Neuron (in vitro differentiated cells): Measurements from ENCODE around the gene TELO2.

ENCODE experiments used
- H2AFZ ChIP-seq: one replicate; pipeline ENCODE4 v1.6.1; 2013; ENCODE audit warnings: low read depth, mild to moderate bottlenecking, inconsistent platforms, low read length, moderate library complexity
- H3K27me3 ChIP-seq: one replicate; pipeline ENCODE4 v1.6.1; 2013; ENCODE audit warnings: low read length; ENCODE audit not compliant: insufficient read depth
- H3K36me3 ChIP-seq: one replicate; pipeline ENCODE4 v1.6.1; 2013; ENCODE audit warnings: low read length; ENCODE audit not compliant: insufficient read depth
- H3K4me1 ChIP-seq: one replicate; pipeline ENCODE4 v1.6.1; 2013; ENCODE audit warnings: low read length; ENCODE audit not compliant: insufficient read depth
- H3K4me3 ChIP-seq: 2 replicates; pipeline ENCODE4 v1.5.1; 2013; ENCODE audit warnings: mild to moderate bottlenecking, low read length, moderate library complexity
- H3K9me3 ChIP-seq: one replicate; pipeline ENCODE4 v1.6.1; 2013; ENCODE audit warnings: low read length

The TELO2 gene

DNA sequence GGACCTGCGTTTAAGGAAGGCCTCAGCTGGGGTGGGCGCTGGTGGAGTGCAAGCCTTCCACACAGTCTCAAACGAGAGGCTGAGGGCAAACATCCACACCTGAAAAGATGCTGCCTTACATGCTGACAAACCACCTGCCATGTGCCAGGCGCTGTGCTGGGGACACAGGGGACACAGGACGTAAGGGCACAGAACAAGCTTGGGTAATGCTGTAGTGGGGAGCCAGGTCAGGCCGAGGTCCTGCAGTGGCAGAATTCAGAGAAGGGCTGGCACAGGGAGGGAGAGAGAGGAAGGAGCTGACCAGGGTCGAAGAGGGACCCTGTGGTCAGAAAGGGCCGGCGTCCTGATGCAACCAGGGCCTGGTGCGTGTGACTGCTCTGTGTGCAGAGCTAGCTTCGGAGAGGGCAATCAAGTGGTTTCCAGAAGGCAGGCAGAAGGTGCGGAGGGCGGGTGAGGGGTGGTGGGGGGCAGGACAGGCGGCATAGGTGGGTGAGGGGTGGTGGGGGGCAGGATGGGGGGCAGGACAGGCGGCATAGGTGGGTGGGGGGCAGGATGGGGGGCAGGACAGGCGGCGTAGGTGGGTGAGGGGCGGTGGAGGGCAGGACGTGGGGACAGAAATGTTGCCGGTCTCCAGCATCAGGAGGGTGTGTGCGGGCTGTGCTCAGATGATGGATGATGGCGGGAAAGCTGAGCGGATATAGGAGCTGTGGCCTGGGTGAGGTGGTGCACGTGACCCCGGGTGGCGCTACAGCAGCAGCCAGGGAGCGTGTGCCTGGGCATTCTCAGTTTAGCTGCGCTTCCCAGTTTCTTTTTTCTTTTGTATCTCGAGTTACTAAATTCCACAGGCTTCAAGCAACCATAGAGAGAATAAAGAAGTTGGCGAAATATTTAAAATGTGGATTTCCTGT, 18.8 kb downstream of the TELO2 start:
- Histone ChIP-seq H3K9me3 (peaks cover 3% of the 10 kb centered on the region), H3K4me3 (no peak overlapping the region), H3K36me3 (peaks cover 36% of the 10 kb centered on the region), H3K4me1 (no peaks in the 10 kb centered on the region), H3K27me3 (no peaks in the 10 kb centered on the region), H2AFZ (no peak overlapping the region)

DNA sequence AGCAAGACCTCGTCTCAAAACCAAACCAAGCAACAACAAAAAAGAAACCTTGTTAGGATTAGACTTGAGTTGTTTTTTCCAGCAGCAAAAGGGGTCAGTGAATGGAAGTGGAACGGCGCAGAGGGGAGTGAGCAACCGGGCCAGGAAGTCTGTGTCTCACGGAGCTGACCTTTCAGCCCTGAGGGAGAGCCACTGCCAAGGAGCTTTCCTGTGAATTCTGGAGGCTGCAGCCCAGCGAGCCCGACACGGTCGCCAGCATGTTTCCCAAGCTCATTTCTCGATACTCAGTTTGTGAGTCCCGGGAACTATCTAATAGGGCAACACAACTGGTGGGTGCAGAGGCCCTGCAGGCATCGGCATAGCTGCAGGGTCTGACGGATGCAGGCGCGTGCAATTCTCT, 19.6 kb downstream of the TELO2 start:
- Histone ChIP-seq H3K4me3 (no peak overlapping the region), H2AFZ (no peak overlapping the region), H3K9me3 (peaks cover 3% of the 10 kb centered on the region), H3K27me3 (no peaks in the 10 kb centered on the region), H3K36me3 (peaks cover 31% of the 10 kb centered on the region), H3K4me1 (no peaks in the 10 kb centered on the region)

DNA sequence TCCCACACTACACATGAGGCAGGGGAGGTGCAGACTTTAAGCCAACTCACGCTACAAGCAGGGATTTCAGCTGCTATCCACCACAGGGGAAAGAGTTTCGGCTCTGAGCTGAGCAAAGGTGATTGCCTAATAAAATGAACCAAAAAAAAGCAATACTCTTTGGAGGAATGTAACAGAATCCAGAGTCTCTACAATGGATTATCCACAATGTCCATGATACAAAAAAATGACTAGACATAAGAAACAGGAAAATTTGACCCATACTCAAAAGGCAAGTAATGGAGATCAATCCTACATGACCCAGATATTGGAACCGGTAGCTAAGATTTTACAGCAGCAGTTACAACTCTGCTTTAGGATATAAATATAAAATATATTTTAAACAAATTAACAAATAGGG, 21.3 kb downstream of the TELO2 start:
- Histone ChIP-seq H3K27me3 (no peaks in the 10 kb centered on the region), H3K4me3 (no peak overlapping the region), H2AFZ (no peak overlapping the region), H3K36me3 (peaks cover 30% of the 10 kb centered on the region), H3K9me3 (peaks cover 3% of the 10 kb centered on the region), H3K4me1 (no peaks in the 10 kb centered on the region)

DNA sequence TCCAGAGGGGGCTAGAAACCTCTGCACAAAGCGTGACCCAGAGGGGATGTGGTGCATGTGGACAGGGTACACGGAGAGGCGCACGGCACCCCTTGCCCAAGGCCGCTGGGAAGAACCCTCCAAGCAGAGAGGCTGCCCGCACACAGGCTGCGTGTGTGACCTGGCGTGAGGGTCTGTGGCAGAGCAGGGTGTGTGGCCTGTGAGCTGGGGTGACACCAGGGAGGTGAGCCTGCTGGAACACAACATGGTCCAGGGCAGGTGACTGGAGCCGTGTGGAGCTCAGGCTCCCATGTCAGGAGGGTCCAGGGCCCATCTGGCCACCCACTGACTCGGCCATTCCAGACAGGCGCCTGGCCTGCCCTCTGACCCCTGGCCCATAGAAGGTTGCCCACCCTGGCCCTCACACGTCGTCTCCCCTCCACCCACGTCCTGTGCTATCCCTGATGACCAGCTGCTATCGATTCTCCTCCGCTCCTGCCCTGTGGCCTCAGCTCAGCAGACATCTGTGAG, 25.5 kb downstream of the TELO2 start:
- H3K9me3 ChIP-seq, result peaks cover 2% of the 10 kb centered on the region
- H3K4me1 ChIP-seq, result no peaks in the 10 kb centered on the region
- no peak overlapping the region for H2AFZ ChIP-seq
- H3K36me3 ChIP-seq, result peaks cover 32% of the 10 kb centered on the region
- no peak overlapping the region for H3K4me3 ChIP-seq
- H3K27me3 ChIP-seq, result no peaks in the 10 kb centered on the region

DNA sequence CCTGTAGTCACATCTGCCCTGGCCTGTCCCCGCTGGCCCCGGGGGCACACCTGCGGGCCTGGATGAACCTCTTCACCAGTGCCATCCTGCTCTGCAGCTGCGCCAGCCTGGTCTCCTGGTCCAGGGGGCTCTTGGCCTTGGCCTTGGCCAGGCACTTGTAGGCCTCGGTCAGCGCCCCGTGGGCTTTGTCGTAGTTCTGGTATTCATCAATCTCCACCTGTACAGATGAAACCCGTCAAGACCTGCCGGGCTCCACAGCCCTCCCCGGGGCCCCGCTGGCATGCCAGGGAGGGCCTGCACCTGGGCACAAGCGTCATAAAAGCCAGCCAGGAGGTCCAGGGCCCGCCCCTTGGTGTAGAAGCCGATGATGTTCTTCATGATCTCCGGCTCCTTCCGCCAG, 26.7 kb downstream of the TELO2 start:
- Histone ChIP-seq H3K4me1 (no peaks in the 10 kb centered on the region), H3K9me3 (peaks cover 2% of the 10 kb centered on the region), H3K4me3 (no peak overlapping the region), H2AFZ (no peak overlapping the region), H3K36me3 (peaks cover 39% of the 10 kb centered on the region), H3K27me3 (no peaks in the 10 kb centered on the region)

DNA sequence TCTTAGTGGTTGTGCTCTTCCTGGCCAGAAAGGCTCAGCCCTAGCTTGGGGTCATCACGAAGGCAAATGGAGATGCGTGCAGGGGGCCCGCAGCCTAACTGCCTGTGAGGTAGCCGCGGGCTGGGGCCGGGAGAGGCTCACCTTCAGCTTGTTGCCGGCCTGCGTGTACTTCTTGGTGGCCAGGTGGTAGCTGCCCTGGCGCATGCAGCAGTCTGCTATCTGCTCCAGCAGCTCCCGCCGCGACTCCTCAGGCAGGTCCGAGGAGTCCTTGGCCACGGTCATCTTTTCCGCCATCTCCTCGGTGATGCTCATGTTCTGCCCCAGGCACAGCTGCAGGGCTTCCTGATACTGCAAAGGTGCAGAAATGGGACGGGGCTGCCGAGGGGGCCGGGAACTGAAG, 27.3 kb downstream of the TELO2 start:
- no peaks in the 10 kb centered on the region for H3K27me3 ChIP-seq
- H3K9me3 ChIP-seq, result peaks cover under 1% of the 10 kb centered on the region
- no peaks in the 10 kb centered on the region for H3K4me1 ChIP-seq
- no peak overlapping the region for H3K4me3 ChIP-seq
- H2AFZ ChIP-seq, result no peak overlapping the region
- peaks cover 38% of the 10 kb centered on the region for H3K36me3 ChIP-seq

DNA sequence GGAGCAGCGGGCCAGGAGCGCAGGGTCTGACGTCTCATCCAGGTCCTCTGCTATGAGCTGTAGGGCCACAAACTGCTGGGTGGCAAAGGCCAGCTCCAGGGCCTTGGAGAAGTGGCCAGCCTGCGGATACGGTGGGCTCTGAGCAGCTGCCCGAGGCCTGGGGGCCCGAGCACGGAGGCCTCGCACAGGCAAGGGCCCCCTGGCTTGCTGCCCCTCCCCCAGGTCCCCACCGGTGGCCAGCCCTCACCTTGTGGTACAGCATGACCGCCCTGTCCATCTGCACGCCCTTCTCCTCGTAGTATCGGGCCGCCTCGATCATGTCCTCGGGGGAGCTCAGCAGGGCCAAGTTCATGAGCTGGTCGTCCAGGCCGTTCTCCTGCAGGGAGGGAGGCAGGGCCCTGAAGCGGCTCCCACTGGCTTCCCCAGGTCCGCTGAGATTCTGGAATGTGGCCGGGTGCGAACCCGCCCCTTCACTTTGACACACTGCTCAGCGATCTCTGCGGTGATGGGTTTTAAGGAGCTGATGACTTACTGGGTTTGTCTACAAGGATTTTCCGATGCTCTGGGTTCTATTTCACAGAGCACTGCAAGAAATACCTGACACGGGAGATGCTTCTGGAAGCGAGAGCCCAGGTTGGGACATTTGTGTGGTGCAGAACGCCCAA, 30.6 kb downstream of the TELO2 start:
- H3K4me1 ChIP-seq, result no peaks in the 10 kb centered on the region
- no peaks in the 10 kb centered on the region for H3K9me3 ChIP-seq
- H3K36me3 ChIP-seq, result peaks cover 38% of the 10 kb centered on the region
- no peak overlapping the region for H3K4me3 ChIP-seq
- H2AFZ ChIP-seq, result no peak overlapping the region
- H3K27me3 ChIP-seq, result no peaks in the 10 kb centered on the region

DNA sequence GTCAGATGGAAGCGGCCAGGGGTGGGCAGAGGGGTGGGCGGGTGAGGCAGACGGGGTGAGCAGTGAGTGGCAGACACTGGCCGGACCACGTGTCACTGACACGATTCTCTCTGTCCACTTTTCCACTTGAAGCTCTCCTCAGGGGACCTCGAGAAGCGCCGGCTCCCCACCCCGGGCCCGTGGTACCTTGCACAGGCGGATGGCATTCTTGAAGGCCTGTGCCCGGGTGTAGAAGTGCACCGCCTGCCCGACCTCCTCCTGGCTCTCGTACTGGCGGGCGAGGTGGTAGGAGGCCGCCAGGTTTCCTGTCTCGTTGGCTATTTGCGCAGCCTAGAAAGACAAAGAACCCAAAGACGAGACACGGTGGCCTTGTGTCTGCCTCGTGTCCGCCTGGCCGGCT, 31.2 kb downstream of the TELO2 start:
- Histone ChIP-seq H3K9me3 (no peaks in the 10 kb centered on the region), H3K4me3 (no peak overlapping the region), H3K4me1 (no peaks in the 10 kb centered on the region), H3K36me3 (peaks cover 35% of the 10 kb centered on the region), H3K27me3 (no peaks in the 10 kb centered on the region), H2AFZ (no peak overlapping the region)

DNA sequence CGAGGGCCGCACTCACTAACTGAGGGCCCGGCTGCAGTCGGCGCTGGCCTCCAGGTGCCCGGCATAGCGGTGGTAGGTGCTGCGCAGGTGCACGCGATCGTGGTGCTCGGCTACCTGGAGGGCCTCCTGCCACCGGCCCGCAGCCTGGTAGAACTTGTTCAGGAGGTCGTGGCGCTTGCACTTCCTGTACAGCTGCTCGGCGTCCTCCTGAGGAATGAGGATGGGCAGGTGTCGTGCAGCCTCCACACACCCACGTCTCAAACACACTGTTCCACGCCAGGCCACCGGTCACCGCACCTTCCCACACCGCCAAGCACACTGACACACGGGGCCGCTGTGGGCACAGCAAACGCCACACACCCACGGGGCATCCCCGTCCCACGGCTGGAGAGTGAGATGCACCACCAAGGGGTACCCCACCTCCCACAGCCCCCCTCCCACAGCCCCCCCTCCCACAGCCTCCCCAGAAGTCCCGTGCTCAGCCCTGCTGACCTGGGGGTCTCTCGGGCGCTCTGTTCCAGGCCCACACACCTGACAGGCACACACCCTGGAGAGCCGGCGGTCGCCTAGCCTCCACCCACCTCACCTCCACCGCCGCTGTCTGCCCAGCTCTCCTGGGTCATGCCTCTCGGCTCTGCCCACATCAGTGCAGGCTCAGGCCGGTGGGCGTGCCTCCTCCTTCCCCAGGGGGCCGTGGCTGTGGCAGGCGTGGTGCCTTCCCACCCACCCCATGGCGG, 32.9 kb downstream of the TELO2 start:
- H3K4me1 ChIP-seq, result no peaks in the 10 kb centered on the region
- peaks cover 22% of the 10 kb centered on the region for H3K36me3 ChIP-seq
- H3K27me3 ChIP-seq, result no peaks in the 10 kb centered on the region
- H3K9me3 ChIP-seq, result no peaks in the 10 kb centered on the region
- no peak overlapping the region for H2AFZ ChIP-seq
- H3K4me3 ChIP-seq, result no peak overlapping the region

DNA sequence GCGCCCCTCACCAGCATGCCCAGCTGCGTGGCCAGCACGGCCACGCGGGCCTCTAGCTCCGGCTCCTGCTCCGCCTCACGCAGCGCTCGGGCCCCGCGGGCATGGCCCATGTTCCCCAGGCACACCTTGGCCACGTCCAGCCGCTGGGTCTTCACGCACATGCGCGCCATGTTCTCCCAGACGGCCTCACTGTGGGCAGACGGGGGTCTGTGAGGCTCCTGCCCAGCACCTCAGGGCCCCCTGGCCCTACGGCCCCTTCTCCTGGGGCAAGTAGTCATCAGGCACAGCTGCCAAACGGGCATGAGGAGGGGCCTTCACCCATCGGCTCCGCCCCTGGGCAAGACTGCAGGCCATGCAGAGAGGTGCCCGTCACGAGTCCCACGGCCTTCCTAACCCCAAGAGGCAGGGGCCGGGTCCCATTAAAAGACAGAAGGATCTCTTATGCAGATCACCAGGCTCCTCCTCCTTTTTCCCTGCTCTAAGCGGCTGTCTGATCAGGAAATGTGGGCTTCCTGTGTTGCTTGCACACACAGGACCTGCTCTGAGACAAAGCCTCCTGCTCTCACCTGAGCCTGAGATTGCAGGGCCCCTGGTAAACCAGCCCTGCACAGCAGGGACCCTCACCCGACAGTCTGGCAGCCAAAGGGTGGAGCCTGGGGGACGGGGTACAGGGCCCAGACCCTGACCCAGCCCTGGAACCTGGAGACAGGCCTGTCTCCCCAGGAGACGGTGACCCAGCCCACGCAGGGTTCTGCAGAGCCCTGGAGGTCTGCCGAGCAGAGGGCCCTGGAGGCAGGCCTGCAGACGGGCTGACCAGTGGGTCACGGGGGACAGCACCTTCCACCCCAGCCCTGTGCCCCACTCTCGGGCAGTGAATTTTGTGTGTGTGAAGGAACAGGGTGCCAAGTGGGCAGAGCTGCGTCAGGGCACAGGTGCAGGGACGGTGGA, 33.7 kb downstream of the TELO2 start:
- Histone ChIP-seq H3K4me3 (no peak overlapping the region), H3K36me3 (peaks cover 20% of the 10 kb centered on the region), H3K27me3 (no peaks in the 10 kb centered on the region), H2AFZ (no peak overlapping the region), H3K4me1 (no peaks in the 10 kb centered on the region), H3K9me3 (no peaks in the 10 kb centered on the region)

DNA sequence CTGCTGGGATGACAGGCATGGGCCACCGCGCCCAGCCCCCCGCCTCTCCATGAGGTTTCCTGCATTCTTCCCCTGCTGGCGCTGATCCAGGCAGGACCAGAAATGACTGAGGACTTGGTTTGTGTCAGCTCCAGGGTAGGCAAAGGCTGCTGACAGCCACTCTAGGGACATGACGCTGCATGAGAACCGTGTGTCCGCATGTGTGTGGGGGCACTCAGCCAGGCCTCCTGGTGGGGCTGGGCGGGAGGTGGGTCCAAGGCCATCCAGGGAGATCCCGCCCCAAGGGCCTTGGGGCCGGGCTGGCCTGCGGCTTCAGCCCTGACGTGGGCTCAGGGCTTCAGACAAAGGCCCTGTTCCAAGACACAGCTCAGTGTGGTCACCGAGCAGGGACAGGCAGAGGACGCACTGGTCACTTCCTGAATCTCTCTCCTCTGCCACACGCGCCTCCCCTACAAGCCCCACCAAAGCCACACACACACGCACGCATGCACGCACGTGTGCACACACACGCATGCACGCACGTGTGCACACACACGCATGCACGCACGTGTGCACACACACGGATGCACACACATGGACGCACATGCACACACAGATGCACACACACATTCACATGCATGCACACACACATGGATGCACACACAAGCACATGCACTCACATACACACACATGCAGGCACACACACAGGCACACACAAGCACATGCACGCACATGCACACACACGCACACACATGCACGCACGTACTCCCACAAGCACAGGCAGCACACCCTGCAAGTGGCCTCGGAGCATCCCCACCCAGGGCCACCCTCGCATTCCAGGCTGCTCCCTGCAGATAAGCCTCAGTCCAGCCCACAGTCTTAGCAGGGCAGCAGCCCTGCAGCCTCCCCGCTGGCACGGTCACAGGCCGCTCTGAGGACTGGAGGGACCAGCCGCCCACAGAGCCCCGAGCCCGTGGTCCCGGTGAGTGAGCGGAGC, 35.0 kb downstream of the TELO2 start:
- H3K36me3 ChIP-seq, result peaks cover 17% of the 10 kb centered on the region
- no peak overlapping the region for H2AFZ ChIP-seq
- no peaks in the 10 kb centered on the region for H3K9me3 ChIP-seq
- no peaks in the 10 kb centered on the region for H3K27me3 ChIP-seq
- H3K4me3 ChIP-seq, result no peak overlapping the region
- no peaks in the 10 kb centered on the region for H3K4me1 ChIP-seq
